Measurements from ENCODE around the gene TRAP1.

DNA sequence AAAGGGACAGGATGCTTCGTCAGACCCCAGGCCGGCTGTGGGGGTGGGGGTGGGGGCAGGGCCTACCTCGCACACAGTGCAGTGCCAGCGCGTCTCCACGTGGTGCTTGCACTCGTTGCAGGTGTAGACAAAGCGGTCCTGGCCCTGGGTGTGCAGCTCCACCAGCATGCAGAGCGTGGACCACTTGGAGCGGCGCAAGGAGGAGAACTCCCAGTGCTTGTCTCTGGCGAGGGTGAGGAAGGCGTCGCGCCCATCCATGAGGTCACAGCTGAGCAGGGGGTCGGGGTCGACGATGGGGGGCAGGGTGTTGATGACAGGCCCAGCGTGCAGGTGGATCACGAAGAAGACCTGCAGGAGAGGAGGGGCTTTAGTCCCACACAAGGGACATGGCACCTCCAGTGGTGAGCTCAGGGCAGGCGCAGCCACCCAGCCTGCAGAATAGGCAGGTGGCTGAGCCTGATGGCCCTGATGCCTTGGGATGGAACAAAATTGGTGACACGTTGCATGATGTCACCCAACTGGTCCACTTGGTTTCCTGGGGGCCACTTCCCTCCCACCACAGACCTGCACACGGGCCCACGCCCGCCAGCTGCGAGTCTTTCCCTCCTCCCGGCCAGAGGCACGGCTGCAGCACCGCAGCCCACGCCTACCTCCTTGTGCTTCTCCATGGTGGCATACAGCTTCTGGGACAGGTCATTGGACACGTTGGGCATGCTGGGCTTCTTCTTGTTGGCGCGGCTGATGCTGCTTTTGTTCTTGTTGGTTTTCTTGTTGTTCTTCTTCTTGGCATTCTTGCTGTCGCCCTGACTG lies 14.0 kb upstream of the TRAP1 start:
- TF ChIP-seq POLR2A (IDR thresholded peaks at IDR 0.05; ENCODE audit: low read length): no peak
- no peak for TF ChIP-seq GATA1 (IDR thresholded peaks at IDR 0.05; ENCODE audit: low read depth, low read length)

Data from erythroblast (primary cell).